Left lung (tissue), 10 donors: ENCODE results near the gene PEX10. TPM values are rescaled to one million over a fixed set of nuclear protein-coding genes. Genes with fewer than 3 reads are reported as not detected.
A peak's percentile ranks its signal among the peaks of the same experiment; 100 is the strongest.

Source experiments
- ATAC-seq: fragments of 200-7000 bp; cut with Tn5 transposase; one replicate; pipeline ENCODE4 v1.9.1; 2020; ENCODE audit warnings: moderate library complexity
- DNase-seq, 4 donors: peaks; one replicate each; pipeline ENCODE4 v3.0.0-alpha.2; 2013 to 2020
- H3K27ac ChIP-seq, 2 donors: fragments of 200-600 bp; sonication (generic) in 1 of 2; one replicate each; pipeline versions ENCODE4 v1.5.0 to v1.8.0; 2020 to 2021
- H3K27me3 ChIP-seq, 2 donors: fragments of 200-600 bp; sonication (generic) in 1 of 2; one replicate each; pipeline versions ENCODE4 v1.5.0 to v1.8.0; 2020 to 2021
- H3K36me3 ChIP-seq, 2 donors: fragments of 200-600 bp; sonication (generic) in 1 of 2; one replicate each; pipeline versions ENCODE4 v1.5.0 to v1.8.0; 2020 to 2021
- H3K4me1 ChIP-seq, 2 donors: fragments of 200-600 bp; one replicate each; pipeline ENCODE4 v1.8.0; 2021
- H3K4me3 ChIP-seq, 2 donors: fragments of 200-600 bp; sonication (generic) in 1 of 2; one replicate each; pipeline versions ENCODE4 v1.5.0 to v1.8.0; 2020 to 2021; ENCODE audit warnings: mild to moderate bottlenecking in 1 of 2
- H3K9me3 ChIP-seq, 2 donors: fragments of 200-600 bp; sonication (generic) in 1 of 2; one replicate each; pipeline versions ENCODE4 v1.5.0 to v1.8.0; 2020 to 2021
- intact Hi-C, 2 donors: fragments of 100-400 bp; cut with DNase I; formaldehyde crosslinking; loops; one replicate each; pipeline versions ENCODE4 v1.11.2 to v1.14.2; 2022
- polyA plus RNA-seq, 6 donors: library from polyadenylated mRNA; unstranded; fragments of 120-200 nt; gene quantifications; one replicate each; pipeline ENCODE4 v1.2.1, GENCODE V29; 2013; ENCODE audit not compliant: insufficient read length in 6 of 6
- total RNA-seq, 2 donors: library from RNA; stranded (reverse); fragmentation: NEBNext Ultra II Directional; extraction: Animal tissue kit (Norgen Biotek cat#: 25700); gene quantifications; one replicate each; pipeline ENCODE4 v1.2.1, GENCODE V29; 2021
- TF ChIP-seq, protein P1 (sequence below), 2 donors: fragments of 200-600 bp; sonication (generic) in 1 of 2; IDR thresholded peaks; one replicate each; pipeline versions ENCODE4 v1.5.0 to v1.8.0; 2021; ENCODE audit warnings: antibody characterized with exemption in 2 of 2
- donor health status: DM: no; HTN: yes; CAD: no.
- donor health status: DM: no; HTN: no; CAD: no.

The PEX10 gene
- total and polyA plus RNA-seq, 8 donors, result 14.3 to 22.9 (median 17.4) TPM

DNA sequence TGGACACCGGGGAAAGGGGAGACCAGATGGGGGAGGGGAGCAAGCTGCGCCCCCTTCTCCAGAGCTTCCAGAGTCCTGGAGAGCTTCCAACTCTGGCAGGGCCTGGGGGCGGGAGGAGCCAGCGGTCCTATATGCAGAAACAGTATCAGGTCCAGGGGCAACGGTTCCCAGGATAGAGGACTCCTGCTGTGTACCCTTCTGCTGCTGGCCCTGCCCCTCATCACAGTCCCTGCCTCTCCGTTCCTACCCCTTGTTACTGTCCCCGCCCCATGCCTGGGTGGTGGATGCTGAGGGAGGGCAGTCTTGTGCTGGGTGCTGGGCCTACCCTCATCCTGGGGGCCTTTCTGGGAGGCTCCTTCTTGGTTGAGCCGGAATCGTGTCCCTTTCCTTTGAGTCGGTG lies 19.2 kb upstream of the PEX10 start:
- no peak overlapping the region for H3K4me3 ChIP-seq
- H3K27ac ChIP-seq, result no peak overlapping the region
- TF ChIP-seq, protein P1, sequence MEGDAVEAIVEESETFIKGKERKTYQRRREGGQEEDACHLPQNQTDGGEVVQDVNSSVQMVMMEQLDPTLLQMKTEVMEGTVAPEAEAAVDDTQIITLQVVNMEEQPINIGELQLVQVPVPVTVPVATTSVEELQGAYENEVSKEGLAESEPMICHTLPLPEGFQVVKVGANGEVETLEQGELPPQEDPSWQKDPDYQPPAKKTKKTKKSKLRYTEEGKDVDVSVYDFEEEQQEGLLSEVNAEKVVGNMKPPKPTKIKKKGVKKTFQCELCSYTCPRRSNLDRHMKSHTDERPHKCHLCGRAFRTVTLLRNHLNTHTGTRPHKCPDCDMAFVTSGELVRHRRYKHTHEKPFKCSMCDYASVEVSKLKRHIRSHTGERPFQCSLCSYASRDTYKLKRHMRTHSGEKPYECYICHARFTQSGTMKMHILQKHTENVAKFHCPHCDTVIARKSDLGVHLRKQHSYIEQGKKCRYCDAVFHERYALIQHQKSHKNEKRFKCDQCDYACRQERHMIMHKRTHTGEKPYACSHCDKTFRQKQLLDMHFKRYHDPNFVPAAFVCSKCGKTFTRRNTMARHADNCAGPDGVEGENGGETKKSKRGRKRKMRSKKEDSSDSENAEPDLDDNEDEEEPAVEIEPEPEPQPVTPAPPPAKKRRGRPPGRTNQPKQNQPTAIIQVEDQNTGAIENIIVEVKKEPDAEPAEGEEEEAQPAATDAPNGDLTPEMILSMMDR (IDR thresholded peaks at IDR 0.05), result no peak
- DNase-seq, result no peak
- no peaks in the 10 kb centered on the region for H3K4me1 ChIP-seq
- no peaks in the 10 kb centered on the region for H3K36me3 ChIP-seq
- peaks cover 0 to 89% of the 10 kb centered on the region in 2 donors for H3K27me3 ChIP-seq
- intact Hi-C loops, result no loop called here
- ATAC-seq, result no peak
- peaks cover 0 to 12% of the 10 kb centered on the region in 2 donors for H3K9me3 ChIP-seq

DNA sequence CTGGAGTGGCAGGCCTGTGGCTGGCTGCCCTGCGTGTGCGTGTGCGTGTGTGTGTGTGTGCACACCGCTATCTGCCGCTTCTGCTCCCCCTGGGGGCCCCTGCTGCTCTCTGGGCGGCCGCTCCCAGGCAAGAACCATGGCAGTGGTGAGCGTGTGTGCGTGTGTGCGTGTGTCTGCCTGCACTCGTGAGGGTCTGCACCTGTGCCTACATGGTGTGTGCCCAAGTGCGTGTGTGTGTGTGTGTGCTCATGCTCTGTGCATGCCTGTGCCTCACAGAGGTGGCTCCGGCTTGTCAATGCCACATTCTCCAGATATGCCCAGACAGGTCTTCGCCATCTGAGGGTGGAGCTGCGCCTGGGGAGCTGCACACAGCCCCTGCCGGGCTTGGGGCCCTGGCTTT lies 18.7 kb upstream of the PEX10 start:
- TF ChIP-seq, protein P1 (IDR thresholded peaks at IDR 0.05), result no peak
- no peak for DNase-seq
- no peak overlapping the region for H3K4me3 ChIP-seq
- intact Hi-C loops, result no loop called here
- peaks cover 0 to 12% of the 10 kb centered on the region in 2 donors for H3K9me3 ChIP-seq
- H3K4me1 ChIP-seq, result no peaks in the 10 kb centered on the region
- peaks cover 0 to 92% of the 10 kb centered on the region in 2 donors for H3K27me3 ChIP-seq
- H3K27ac ChIP-seq, result no peak overlapping the region
- no peak for ATAC-seq
- H3K36me3 ChIP-seq, result no peaks in the 10 kb centered on the region

DNA sequence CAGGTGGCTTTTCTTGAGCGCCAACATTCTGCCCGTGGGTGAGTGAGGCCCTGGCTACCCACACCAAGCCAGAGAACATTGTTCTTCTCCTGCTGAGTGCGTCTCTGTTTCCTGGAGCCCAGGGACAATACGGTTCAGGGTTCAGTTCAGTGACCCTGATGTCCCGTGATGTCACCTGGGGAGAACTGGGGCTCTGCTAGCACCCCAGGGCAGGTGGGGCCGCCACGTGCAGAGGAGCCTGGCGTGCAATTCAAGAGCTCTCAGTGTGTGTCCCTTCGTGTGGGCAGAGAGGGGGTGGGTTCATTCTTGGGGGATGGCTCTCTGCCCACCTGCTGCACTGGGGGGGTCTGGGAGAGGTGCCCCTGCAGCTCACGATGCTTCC lies 18.2 kb upstream of the PEX10 start:
- DNase-seq (no peak), ATAC-seq (no peak)
- peaks cover 0 to 12% of the 10 kb centered on the region in 2 donors for H3K9me3 ChIP-seq
- peaks cover 0 to 94% of the 10 kb centered on the region in 2 donors for H3K27me3 ChIP-seq
- no peaks in the 10 kb centered on the region for H3K36me3 ChIP-seq
- intact Hi-C loops, result no loop called here
- TF ChIP-seq, protein P1 (IDR thresholded peaks at IDR 0.05), result no peak
- H3K4me3 ChIP-seq, result no peak overlapping the region
- H3K27ac ChIP-seq, result no peak overlapping the region
- no peaks in the 10 kb centered on the region for H3K4me1 ChIP-seq

DNA sequence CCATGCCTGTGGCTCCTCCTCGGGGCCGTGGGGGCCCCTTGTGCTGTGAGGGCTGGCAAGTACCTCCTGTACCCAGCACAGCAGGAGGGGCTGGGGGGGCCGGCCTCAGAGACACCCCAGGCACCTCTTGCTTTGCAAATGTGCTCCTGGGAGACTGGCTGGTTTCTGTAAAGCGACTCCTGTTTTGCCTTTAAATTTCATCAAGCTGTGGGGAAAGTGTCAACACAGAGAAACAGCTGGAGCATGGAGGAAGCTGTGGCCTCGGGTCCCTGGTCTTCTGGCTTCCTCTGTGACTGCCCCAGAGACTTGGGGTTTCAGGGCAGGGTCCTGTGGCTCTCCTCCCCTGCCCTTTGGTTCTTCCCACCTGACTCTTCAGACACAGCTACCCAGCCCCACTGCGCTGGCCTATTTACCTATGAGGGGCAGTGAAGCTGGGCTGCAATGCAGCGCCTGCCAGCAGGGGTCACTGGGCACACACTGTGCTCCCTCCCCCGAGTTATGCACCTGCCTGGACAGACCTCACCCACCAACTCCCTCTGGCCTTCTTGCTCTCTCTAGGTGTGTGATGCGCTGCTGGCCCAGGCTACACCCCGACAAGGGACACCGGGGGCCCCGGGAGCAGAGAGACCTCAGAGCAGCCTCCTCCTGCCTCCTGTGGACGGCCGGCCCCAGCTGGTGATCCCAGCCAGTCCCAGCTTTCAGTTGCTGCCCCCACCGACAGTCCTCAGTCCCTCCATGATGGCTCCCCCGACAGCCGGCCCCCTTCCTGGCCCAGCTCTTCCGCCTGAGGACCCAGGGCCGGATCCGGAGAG lies 17.6 kb upstream of the PEX10 start:
- ATAC-seq (no peak), DNase-seq (no peak)
- Histone ChIP-seq H3K36me3 (no peaks in the 10 kb centered on the region), H3K27me3 (peaks cover 0 to 88% of the 10 kb centered on the region in 2 donors), H3K4me1 (no peaks in the 10 kb centered on the region), H3K9me3 (peaks cover 0 to 12% of the 10 kb centered on the region in 2 donors), H3K27ac (no peak overlapping the region), H3K4me3 (no peak overlapping the region)
- intact Hi-C loops, result no loop called here
- TF ChIP-seq, protein P1 (IDR thresholded peaks at IDR 0.05), result peak in 1 of 2 donors; percentile 24

DNA sequence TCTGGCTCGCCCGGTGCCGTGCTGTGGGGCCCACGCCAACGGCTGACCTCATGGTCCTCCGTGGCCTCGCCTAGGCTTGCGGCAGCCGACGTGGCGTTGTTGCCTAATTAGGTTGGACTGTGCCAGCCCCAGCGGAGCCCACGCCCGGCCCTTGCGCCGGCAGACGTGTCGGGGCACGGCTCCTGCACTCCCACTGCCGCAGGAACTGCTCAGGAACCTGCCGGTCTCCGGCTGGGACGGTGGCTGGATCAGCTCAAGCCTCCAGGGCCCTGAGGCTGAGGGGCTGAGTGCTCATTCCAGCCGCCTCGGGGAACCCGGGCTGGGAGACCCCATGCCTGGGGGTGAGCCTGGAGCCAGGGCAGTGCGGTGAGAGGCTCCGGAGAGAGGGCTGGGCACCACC lies 16.1 kb upstream of the PEX10 start:
- H3K27ac ChIP-seq, result no peak overlapping the region
- intact Hi-C loops, result no loop called here
- TF ChIP-seq, protein P1 (IDR thresholded peaks at IDR 0.05), result no peak
- H3K27me3 ChIP-seq, result peaks cover 0 to 73% of the 10 kb centered on the region in 2 donors
- H3K4me3 ChIP-seq, result no peak overlapping the region
- DNase-seq (no peak), ATAC-seq (no peak)
- H3K4me1 ChIP-seq, result no peaks in the 10 kb centered on the region
- peaks cover 0 to 12% of the 10 kb centered on the region in 2 donors for H3K9me3 ChIP-seq
- H3K36me3 ChIP-seq, result no peaks in the 10 kb centered on the region
